MM.1S (cell line): Measurements from ENCODE around the gene IGF1R.

Source experiments
- EZH2 ChIP-seq: fragments of 300-600 bp; sonication (generic); optimal IDR thresholded peaks from 2 replicates; pipeline ENCODE3; 2017; ENCODE audit warnings: low read depth, mild to moderate bottlenecking, antibody characterized with exemption, low read length, mixed read lengths
- TF ChIP-seq, protein P1 (sequence below): fragments of 300-600 bp; sonication (generic); IDR thresholded peaks from 2 replicates; pipeline ENCODE4 v1.5.1; 2016; ENCODE audit warnings: antibody characterized with exemption, low read length, mixed read lengths

GRCh38 chr15:98889930-98890695, 241.8 kb downstream of the IGF1R start:
- TF ChIP-seq, protein P1, sequence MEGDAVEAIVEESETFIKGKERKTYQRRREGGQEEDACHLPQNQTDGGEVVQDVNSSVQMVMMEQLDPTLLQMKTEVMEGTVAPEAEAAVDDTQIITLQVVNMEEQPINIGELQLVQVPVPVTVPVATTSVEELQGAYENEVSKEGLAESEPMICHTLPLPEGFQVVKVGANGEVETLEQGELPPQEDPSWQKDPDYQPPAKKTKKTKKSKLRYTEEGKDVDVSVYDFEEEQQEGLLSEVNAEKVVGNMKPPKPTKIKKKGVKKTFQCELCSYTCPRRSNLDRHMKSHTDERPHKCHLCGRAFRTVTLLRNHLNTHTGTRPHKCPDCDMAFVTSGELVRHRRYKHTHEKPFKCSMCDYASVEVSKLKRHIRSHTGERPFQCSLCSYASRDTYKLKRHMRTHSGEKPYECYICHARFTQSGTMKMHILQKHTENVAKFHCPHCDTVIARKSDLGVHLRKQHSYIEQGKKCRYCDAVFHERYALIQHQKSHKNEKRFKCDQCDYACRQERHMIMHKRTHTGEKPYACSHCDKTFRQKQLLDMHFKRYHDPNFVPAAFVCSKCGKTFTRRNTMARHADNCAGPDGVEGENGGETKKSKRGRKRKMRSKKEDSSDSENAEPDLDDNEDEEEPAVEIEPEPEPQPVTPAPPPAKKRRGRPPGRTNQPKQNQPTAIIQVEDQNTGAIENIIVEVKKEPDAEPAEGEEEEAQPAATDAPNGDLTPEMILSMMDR = no peak
- no peak for TF ChIP-seq EZH2
